Prostate gland (tissue), 2 donors: ENCODE results near the gene SLC51A.

Experiments
- POLR2A ChIP-seq: fragments of 450-650 bp; IDR thresholded peaks from one replicate; pipeline ENCODE4 v1.6.1; 2016; ENCODE audit warnings: antibody characterized with exemption, mild to moderate bottlenecking
- TF ChIP-seq, protein P1 (sequence below), 4 experiments: fragments of 200-600 bp in 2 of 4; fragments of 450-650 bp in 2 of 4; sonication (generic) in 2 of 4; IDR thresholded peaks; 1 replicate in 3 of 4; 2 replicates in 1 of 4; pipeline ENCODE4 v1.5.1; 2016 to 2019; ENCODE audit warnings: antibody characterized with exemption in 4 of 4, mild to moderate bottlenecking in 2 of 4, moderate library complexity in 2 of 4

DNA sequence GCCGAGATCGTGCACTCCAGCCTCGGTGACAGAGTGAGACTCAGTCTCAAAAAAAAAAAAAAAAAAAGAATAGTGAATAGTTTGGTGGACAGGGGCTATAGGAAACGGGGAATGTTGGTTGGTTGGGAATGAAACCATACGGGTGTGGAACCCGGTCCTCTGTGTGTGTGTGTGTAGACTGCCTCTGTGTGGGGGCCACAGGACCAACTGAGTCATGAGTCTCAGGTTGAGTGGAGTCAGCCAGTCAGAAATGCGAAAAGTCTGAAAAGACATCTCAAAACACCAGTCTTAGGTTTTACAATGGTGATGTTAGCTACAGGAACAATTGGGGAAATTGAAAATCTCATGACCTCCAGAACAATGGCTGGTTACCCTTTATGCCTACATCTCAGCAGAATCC lies 49.6 kb upstream of the SLC51A start:
- TF ChIP-seq, protein P1, sequence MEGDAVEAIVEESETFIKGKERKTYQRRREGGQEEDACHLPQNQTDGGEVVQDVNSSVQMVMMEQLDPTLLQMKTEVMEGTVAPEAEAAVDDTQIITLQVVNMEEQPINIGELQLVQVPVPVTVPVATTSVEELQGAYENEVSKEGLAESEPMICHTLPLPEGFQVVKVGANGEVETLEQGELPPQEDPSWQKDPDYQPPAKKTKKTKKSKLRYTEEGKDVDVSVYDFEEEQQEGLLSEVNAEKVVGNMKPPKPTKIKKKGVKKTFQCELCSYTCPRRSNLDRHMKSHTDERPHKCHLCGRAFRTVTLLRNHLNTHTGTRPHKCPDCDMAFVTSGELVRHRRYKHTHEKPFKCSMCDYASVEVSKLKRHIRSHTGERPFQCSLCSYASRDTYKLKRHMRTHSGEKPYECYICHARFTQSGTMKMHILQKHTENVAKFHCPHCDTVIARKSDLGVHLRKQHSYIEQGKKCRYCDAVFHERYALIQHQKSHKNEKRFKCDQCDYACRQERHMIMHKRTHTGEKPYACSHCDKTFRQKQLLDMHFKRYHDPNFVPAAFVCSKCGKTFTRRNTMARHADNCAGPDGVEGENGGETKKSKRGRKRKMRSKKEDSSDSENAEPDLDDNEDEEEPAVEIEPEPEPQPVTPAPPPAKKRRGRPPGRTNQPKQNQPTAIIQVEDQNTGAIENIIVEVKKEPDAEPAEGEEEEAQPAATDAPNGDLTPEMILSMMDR (IDR thresholded peaks at IDR 0.05) = no peak
- TF ChIP-seq POLR2A = no peak
